DMS79 treated with DMSO at 0.1 percent for 48 hours (cell line): Measurements from ENCODE around the gene IFNLR1.
"Not testable (repeated sequence)": the region's sequence is repeated elsewhere in the genome, so short reads cannot be mapped to it uniquely, and the experiment has no call there.

Experiments
- DNase-seq: peaks from one replicate; lab custom pipeline; 2025; lab: John Stamatoyannopoulos, UW

IFNLR1 gene

DNA sequence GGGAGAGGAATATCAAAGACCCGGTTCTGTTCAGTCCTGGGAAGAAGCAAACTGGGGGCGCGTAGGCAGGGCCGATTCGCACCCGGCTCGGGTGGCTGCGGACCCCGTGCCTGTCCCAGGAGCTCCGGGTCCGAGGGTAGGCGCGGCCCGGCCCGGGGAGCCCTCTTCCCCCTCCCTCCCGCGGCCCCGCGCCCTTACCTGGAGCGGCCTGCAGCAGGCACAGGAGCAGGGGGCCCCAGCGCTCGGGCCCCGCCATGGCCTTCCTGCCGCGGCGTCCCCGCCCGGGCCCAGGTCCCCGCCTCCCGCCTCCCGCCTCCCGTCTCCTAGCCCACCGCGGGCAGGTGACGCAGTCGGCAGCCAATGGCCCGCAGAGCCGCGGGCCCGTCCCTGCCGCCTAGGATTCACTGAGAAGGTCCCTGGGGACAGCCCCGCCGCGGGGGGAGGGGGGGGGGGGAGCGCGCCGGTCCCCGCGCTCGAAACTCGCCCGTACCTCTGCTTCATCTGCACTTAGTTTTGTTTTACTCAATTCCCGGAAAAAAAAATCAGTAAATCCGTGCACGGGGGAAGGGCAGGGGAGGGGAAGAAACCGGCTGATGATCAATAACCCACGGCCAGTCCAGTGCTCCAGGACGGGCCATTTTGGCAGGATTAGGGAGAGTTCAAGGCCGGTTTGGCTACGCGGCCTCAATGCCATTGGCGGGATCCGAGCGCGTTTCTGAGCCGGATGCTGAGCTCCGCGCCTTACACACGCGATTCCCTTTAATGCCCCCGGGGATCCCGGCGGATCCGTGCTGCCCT, at the start of gene IFNLR1:
Gene IFNLR1 (minus strand): TSS at position 297 of the 798 bp plus-strand sequence. CDS start 41 bp downstream, at position 256.
- peak; percentile 85 for DNase-seq

DNA sequence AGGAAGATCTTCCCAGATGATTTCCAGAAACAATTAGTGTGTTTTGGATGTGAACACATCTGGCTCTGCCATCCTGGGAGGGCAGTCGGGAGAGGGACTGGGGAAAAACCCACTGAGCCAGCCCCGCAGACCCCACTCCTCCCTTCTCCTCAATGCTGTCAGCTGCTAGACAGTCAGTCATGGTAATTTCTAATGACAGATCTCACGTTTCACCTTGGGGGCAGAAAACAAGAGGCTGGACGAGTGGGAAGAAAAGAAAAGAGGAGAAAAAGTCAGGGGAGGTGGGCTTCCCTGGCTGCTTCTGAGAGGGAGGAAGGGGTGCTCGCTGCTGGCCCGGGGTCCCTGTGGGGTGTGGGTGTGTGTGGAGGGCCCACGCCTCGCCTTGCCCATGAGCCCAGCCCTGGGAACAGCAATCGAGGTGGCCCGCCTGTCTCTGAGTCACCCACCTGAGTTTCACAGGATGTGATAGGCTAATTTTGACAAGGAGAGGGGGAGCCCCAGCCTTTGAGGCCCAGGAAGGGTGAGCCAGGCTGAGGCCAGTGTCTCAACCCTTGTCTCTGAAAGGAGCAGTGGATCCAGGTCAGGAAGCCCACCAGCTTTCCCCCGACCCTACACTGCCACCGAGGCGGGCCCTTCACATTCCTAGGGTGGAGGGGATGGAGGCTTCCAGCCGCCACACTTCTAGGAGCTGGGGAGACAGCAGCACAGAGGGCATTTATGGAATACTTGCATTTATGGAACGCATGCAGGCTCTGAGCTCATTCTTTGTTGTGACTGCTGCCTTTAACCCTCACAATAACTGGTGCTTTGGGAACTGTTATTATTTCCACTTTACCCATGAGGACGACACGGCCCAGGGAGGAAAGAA, 49.1 kb upstream of the IFNLR1 start:
- no peak for DNase-seq

DNA sequence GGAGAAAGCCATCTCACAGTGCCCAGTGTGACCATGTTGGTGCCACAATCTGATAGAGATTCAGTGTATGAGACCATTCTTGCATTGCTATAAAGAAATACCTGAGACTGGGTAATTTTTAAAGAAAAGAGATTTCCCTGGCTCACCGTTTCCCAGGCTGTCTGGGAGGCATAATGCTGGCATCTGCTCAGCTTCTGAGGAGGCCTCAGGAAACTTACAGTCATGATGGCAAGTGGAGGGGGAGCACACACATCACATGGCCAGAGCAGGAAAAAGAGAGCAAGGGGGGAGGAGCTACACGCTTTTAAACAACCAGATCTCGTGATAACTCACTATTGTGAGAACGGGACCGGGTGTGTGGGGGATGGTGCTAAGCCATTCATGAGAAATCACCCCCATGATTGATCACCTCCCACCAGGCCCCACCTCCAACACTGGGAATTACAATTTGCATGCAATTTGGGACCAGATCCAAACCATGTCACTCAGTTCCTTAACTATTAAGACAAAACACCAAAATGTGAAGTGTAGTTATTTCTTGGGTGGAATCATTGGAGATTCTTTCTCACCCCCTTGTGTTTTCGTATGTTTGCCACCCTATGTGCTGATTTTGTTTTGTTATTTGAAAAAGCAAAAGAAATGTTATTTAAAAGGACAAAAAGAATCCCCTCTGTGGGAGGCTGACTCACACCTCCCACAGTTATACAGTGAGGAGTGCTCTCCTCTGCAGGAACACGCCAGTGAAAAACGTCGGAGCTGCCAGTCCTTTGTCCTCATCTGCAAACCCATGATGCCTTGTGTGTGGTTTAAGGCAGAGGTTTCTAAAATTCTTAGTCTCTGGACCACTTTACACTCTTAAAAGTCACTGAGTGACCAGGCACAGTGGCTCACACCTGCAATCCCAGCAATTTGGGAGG, 46.9 kb upstream of the IFNLR1 start:
- no peak for DNase-seq

DNA sequence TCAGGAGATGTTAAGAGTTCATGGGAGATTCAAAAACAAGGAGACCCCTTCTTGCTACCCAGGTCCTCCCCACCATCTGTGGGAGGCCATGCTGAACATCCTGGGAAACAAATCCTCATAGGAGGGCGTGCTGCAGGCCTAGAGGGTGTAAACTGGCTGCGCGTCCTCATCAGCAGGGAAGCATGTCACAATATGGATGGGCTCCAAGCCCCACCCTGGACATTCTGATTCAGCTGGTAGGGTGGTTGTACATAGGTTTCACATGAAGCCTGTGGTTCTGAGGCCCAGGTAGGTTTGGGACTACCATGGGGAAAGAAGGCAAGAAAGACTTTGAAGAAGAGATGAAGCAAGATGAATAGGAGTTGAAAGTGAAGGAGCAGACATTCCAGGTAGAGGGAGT, 44.6 kb upstream of the IFNLR1 start:
- DNase-seq, result no peak

DNA sequence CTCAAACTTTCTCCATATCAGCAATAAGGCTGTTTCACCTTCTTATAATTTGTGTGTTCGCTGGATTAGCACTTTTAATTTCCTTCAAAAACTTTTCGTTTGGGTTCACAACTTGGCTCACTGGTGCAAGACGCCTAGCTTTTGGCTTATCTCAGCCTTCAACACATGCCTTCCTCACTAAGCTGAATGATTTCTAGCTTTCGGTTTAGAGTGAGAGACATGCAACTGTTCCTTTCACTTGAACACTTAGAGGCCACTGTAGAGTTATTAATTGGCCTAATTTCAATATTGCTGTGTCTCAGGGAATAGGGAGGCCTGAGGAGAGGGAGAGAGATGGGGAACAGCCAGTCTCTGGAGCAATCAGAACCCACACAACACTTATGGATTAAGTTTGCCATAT, 41.2 kb upstream of the IFNLR1 start:
- no peak for DNase-seq

DNA sequence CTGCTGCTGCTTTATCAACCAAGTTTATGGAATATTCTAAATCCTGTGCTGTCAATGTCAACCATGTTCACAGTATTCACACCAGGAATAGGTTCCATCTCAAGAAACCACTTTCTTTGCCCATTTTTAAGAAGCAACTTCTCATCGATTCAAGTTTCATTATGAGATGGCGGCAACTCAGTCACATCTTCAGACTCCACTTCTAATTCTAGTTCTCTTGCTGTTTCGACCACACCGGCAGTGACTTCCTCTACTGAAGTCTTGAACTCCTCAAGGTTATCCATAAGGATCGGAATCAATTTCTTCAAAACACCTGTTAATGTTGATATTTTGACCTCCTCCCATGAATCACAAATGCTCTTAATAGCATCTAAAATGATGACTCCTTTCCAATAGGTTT, 39.7 kb upstream of the IFNLR1 start:
- DNase-seq, result no peak

DNA sequence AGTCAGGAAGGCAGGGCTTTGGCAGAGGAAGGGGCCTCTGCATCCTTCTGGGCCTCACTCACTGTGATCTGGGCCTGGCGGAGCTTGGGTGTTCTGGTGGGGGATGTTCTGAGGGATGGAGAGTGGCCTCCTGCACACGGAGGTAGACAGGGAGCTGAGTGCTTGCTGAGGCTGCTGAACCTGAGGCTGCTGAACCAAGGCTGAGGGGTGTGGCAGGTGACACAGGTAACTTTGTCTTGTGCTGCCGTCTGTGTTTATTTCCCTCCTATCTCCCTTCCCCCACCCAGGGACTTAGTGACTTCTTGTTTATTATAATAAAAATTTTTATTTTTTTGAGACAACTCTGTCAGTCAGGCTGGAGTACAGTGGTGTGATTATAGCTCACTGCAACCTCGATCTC, 37.7 kb upstream of the IFNLR1 start:
- DNase-seq, result no peak

DNA sequence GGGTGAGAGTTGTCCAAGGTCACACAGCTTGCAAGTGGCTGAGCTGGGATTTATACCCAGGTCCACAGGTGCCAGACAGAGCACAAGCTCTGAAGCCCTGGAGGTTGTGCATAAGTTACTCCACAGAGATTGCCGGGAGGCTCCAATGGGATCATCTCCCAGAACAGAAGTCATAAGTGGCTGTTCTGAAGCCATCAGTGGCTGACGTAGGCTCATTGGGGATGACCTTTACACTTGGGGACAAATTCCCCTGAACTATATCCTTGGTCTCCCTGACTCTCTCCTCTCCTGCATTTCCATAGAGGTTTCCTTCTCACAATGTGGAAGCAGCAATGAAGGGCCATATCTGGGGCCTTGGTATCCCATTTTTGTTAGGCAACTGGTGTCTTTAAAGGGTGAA, 37.0 kb upstream of the IFNLR1 start:
- no peak for DNase-seq

DNA sequence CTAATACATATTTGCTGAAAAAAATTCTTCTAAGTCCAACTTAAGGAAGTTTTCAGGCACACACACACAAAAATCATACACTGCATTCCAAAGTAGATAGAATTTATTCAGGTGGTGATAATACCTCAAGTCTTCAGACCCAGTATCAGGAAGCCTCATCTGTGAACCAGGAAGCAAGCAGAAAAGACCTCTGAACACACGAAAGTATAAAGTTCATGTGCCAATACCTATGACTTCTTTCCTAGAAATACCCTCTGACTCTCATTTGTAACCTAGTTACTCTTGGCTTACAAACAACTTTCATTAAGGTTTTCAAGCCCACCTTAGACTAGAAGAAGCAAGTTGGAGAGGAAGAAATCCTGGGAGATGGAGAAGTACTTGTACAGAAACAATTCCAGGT, 35.7 kb upstream of the IFNLR1 start:
- DNase-seq, result no peak

DNA sequence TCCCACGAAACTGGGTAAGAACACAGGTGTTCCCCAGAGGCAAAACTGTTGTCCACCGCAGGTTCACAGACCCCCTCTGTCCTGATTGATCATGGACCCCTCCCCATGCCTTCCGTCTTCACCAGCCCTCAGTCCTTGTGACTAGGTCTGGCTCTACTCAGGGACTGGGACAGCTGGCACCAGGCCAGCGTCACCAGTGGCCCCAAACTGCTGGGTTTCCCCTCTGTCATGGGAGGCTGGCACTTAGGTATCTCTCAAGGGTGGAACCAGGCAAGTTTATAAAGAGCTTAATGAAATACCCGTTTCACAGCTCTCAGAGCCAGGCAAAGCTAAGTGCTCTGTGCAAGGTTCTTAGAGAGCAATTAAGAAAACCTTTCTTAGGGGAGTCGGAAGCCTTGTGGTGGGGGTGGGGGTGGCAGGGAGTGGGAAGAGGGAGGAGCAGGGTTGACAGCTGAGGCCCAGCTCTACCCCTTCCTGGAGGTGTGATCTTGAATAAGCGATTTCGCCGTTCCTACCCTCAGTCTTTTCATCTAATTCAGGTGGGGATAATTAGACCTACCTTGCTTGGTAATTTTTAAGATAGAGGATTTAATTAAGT, 35.0 kb upstream of the IFNLR1 start:
- DNase-seq, result peak; percentile 72

DNA sequence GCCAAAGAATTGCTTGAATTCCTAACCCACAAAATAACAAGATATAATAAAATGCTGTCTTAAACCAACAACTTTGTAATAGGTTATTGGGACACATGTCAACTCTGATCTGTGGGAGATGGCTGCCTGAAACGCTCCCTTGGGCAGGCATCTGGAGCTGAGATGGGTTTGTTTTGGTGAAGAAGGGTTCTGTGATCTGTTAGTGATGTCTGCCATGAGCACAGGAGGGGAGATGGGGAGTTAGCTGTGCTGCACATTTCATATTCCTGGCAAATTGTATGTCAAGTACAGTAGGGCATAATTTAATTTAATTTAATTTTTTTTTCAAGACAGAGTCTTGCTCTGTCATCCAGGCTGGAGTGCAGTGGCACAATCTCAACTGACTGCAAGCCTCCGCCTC, 34.2 kb upstream of the IFNLR1 start:
- DNase-seq, result no peak

DNA sequence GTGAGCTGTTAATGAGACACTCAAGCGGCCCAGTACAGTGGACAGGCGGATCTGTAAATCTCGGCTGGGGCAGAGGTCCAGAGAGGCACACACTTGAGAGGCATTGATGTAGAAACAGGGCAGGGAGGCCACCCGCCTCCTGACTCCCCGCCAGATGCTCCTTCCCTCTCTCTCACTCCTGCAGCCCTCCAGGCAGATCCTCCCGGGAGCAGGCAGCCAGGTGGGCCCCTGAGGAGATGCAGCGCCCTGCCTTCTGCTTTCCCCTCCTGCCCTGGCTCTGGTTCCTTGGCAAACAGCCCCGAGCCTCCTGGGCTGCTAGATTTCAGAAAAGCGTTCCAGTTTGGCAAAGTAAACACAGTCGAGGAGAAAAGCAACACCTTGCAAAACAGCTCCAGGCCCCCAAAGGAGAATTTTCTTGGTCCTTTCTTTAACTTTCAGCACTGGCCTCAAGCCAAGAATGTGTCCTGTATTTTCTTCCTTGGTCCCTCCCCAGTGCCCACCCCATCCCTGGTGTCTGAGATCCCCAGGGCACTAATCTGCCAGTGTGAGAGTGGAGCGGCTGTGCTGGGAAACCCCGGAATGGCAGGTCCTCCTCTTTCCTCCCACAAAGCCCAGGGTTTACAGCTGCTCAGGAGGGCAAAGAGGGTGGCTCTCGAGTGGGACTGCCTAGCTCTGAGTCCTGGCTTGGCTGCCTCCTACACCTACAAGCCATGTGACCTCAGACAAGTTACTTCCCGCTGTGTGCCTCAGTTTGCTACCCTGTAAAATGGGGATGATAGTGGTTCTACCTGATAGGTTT, 29.4 kb upstream of the IFNLR1 start:
- DNase-seq, result peak; percentile 96

DNA sequence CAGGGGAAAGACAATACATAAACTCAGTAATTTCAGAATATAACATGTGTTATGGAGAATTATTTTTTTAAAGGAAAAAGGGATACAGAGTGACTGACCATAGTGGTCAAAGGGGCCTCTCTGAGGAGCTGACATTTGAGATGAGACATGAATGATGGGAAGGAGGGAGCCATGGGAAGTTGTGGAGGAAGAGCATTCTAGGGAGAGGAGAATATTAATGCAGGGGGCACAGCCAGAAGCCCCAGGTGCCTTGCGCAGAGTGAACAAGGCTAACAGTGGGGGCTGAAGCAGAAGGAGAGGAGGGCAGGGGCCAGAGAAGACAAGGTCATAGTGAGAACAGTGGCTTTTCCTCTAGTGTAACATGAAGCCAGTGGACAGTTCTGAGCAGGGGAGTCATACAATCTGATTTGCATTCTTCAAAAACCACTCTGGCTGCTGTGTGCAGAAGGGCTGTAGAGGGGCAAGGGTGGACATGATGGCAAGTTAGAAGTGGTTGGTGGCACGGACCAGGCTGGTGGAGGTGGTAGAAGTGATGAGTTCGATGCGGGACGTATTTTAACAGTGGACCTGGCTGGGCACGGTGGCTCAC, 28.2 kb upstream of the IFNLR1 start:
- no peak for DNase-seq

DNA sequence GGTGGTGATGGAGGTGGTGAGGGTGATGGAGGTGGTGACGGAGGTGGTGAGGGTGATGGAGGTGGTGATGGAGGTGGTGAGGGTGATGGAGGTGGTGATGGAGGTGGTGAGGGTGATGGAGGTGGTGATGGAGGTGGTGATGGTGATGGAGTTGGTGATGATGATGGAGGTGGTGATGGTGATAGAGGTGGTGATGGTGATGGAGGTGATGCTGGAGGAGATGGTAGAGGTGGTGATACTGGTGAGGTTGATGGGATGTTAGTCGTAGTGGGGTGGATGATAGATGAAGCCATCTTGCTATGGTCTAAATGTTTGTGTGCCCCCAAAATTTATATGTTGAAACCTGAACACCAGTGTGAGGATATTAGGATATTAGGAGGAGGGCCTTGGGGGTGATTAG, 25.3 kb upstream of the IFNLR1 start:
- DNase-seq, result no peak

DNA sequence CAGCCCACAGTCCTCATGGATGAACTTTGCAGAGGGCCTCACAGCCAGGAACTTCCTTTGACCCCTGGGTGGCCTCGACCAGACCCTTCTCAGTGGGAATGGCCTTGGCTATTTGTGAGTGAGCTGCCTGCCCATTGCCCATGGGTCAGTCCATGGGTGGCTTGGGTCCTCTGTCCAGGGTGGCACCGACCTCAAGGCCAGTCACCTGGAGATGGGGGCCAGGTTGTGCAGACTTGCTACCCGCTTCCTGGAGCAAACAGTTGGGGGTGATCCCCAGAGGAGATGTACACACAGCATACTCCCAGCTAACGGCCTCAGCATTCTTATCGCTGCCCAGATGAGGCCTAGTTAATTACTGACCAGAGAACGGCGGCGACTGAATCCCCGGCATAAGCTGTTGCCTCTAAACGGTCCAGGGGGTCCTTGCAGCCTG, 23.1 kb upstream of the IFNLR1 start:
- no peak for DNase-seq

DNA sequence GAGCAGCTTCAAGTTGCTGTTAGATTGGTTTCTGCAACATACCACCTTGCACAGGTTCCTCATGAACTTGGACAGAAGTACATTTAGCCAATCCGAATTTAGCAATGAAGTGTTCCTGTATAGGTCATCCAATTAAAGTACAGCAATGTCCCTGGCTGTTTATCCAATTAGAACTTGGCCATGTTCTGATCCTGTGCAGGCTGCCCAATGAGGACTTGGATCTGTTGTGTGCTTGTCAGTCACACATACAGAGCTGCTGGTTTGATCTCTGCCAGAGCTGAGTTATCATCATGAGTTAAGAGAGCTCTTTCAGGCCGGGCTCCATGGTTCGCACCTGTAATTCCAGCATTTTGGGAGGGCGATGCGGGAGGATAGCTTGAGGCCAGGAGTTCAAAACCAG, 22.0 kb upstream of the IFNLR1 start:
- DNase-seq, result no peak

DNA sequence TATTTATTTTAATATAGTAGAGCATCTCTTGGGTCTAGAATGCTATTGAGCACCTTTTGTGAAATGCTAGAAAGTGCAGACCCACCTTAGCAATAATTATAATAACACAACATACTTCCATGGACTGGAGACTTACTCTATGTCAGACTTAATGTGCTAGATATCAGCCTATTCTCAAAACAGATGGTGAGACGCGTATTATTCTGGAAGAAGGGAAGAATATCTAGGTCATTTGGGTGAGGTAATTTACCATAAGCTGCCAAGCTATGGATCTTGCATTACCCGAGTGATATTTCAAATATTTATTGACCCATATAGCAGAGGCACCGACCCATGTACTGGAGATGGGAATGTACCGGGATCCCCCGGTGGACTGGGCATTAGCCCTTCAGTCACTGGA, 20.6 kb upstream of the IFNLR1 start:
- DNase-seq, result no peak

DNA sequence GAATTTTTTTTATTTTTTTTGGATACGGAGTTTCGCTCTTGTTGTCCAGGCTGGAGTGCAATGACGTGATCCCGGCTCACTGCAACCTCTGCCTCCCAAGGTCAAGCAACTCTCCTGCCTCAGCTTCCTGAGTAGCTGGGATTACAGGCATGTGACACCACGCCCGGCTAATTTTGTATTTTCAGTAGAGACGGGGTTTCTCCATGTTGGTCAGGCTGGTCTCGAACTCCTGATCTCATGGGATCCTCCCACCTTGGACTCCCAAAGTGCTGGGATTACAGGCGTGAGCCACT, 20.3 kb upstream of the IFNLR1 start:
- not testable (repeated sequence) for DNase-seq

DNA sequence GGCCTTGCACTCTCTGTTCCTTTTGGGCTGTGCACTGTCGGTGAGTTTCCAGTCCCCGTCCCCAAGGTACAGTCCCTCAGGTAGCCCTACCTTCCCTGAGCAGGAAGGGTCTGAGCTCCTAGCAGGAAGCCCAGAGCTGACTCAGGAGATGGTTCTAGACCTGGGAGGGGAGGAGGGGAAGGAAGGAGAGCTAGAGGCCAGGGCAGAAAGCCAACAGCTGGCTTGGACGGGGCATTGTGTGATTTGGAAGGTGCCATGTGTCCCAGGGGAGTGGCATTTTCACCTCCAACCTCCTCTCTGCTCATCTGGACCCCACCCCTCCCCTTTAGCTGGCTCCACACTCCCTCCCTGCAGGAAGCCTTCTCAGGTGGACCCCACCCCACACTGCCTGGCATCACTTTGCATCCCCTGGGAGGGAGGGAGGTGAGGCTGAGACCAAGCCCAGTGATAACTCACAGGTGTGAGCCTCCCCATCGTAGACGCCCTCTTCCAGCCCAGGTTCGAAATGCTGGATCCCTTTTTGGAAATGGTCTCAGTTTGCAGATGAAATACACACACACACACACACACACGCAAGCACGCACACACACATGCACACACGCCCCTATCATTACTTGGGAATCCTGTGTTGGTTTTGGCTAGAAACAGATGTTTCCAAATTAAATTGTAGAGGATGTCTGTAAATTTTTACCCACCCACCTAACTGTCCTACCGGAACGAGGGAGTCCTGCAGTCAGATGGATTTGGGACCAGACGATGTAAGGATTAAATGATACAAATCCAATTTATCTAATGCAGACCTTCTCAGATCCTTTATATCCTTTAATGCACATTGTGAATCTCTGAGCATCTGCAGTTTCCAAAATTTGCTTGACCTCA, 19.7 kb upstream of the IFNLR1 start:
- peak; percentile 15 for DNase-seq

DNA sequence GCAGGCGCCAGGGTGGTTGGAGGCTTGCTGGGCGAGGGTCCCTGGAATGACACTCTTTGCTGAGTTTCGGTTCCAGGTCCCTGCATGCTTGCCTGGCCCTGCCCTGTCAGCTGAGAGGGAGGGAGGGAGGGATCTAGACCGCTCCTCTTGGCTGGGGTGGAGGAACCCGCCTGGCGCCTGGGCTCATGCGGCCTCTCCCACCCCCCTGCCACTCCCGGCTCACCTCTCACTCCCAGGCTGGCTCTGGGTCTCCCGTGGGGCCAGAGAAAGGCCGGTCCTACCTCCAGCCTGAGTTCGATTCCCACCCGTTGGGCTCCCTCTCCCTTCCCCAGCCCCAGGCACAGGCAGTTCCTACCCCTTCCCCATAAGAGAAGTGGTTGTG, 19.0 kb upstream of the IFNLR1 start:
- DNase-seq, result no peak
